ENCODE measurements around the gene CEBPB. TPM values are rescaled to one million over a fixed set of nuclear protein-coding genes. Genes with fewer than 3 reads are reported as not detected.

The CEBPB gene
- total and polyA plus RNA-seq, 11 donors = 14.7 to 122 (median 53.7) TPM

DNA sequence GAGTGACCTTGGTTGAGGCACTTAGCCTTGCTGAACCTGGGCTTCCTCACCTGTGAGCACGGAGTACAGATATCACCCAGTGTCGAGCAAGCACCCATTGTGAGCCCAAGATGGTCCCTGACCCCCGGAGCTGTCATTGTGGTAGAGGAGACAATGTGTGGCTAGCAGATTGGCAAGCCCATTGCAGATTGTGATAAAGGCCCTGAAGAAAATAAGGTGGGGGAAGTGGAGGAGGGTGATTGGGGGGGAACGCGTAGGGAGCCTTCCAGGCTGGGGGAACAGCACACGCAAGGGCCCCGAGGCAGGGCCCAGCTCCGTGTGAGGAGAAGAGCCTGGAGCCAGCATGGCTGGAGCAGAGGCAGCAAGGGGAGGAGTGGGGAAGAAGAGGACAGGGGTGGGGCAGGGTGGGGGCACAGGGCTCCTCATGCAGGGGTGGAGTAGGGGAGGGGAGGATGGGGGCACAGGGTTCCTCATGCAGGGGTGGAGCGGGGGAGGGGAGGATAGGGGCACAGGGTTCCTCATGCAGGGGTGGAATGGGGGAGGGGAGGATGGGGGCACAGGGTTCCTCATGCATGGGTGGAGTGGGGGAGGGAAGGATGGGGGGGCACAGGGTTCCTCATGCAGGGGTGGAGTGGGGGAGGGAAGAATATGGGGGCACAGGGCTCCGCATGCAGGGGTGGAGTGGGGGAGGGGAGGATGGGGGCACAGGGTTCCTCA lies 7.0 kb downstream of the CEBPB start:
- Histone ChIP-seq H3K36me3 (peaks cover 0 to 25% (median 0%) of the 10 kb centered on the region in 9 donors), H3K4me3 (no peak overlapping the region), H3K27me3 (no peaks in the 10 kb centered on the region), H3K27ac (peak overlapping the region in 1 of 12 donors; percentile 20), H3K9me3 (peaks cover 0 to 6% (median 0%) of the 10 kb centered on the region in 12 donors), H3K4me1 (peaks cover 0 to 36% (median 19%) of the 10 kb centered on the region in 12 donors)
- no peak for TF ChIP-seq POLR2A (IDR thresholded peaks at IDR 0.05)
- TF ChIP-seq, protein P1, sequence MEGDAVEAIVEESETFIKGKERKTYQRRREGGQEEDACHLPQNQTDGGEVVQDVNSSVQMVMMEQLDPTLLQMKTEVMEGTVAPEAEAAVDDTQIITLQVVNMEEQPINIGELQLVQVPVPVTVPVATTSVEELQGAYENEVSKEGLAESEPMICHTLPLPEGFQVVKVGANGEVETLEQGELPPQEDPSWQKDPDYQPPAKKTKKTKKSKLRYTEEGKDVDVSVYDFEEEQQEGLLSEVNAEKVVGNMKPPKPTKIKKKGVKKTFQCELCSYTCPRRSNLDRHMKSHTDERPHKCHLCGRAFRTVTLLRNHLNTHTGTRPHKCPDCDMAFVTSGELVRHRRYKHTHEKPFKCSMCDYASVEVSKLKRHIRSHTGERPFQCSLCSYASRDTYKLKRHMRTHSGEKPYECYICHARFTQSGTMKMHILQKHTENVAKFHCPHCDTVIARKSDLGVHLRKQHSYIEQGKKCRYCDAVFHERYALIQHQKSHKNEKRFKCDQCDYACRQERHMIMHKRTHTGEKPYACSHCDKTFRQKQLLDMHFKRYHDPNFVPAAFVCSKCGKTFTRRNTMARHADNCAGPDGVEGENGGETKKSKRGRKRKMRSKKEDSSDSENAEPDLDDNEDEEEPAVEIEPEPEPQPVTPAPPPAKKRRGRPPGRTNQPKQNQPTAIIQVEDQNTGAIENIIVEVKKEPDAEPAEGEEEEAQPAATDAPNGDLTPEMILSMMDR (IDR thresholded peaks at IDR 0.05) = no peak
- ATAC-seq (no peak), DNase-seq (no peak)
- WGBS, 4 donors = 82 to 86% (median 85%) methylated on average over 9 to 10 of the region's 10 CpGs
- intact Hi-C loops (cut with DNase I) = loop anchor here in 4 of 10 donors (10.0 kb wide), 4 partner anchors 77 to 187 kb away; no protein-coding TSS in a partner anchor

DNA sequence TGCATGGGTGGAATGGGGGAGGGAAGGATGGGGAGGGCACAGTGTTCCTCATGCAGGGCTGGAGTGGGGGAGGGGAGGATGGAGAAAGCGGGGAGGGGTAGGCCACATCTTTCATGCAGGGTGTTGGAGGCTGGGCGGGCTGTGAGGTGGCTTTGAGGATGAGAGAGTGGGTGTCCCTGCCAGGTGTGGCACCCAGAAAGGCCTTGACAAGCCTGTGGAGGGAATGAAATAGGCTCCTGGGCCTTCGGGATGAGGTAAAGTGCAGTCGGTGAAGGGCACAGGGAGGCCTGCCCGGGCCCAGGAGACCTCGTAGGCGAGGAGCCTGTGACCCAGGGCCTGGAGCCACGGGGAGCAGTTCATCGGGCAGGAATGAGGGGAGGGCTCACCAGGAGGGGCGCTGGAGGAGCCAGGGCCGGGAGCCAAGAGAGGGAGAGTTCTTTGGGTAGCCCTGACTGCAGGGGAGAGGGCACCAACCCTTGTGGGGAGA lies 7.6 kb downstream of the CEBPB start:
- Histone ChIP-seq H3K36me3 (peaks cover 0 to 19% (median 0%) of the 10 kb centered on the region in 9 donors), H3K27ac (no peak overlapping the region), H3K4me3 (no peak overlapping the region), H3K27me3 (no peaks in the 10 kb centered on the region), H3K9me3 (peaks cover 0 to 10% (median under 1%) of the 10 kb centered on the region in 12 donors), H3K4me1 (peaks cover 0 to 30% (median 16%) of the 10 kb centered on the region in 12 donors)
- no peak for TF ChIP-seq POLR2A (IDR thresholded peaks at IDR 0.05)
- TF ChIP-seq, protein P1 (IDR thresholded peaks at IDR 0.05) = no peak
- peak in 1 of 5 donors; percentile 38 for DNase-seq
- intact Hi-C loops (cut with DNase I) = loop anchor here in 4 of 10 donors (10.0 kb wide), 4 partner anchors 77 to 187 kb away; no protein-coding TSS in a partner anchor
- no peak for ATAC-seq
- 56 to 69% (median 62%) methylated on average over 9 to 11 of the region's 11 CpGs for WGBS, 4 donors

DNA sequence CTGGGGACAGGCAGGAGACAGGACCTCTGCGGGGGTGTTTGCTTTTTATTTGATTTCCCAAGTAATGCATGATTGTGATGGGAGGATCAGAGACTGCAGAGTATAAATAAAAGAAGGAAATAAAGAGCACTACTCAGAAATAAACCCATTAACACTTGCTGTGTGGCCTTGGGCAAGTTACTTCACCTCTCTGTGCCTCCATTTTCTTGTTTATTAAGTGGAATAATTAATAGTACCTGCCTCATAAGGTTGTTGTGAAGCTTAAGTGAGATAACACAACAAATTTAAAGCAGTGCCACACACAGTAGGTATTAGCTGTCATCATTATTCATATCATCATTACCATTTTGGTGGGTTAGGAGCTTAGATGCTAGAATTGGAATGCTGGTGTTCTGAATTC lies 8.1 kb downstream of the CEBPB start:
- intact Hi-C loops (cut with DNase I) = loop anchor here in 4 of 10 donors (10.0 kb wide), 4 partner anchors 76 to 186 kb away; no protein-coding TSS in a partner anchor

More for the DNA sequence above, 8.1 kb downstream of the CEBPB start:
- Histone ChIP-seq H3K27me3 (no peaks in the 10 kb centered on the region), H3K9me3 (peaks cover 0 to 15% (median 3%) of the 10 kb centered on the region in 12 donors), H3K4me1 (peaks cover 0 to 27% (median 11%) of the 10 kb centered on the region in 12 donors), H3K27ac (no peak overlapping the region), H3K4me3 (no peak overlapping the region), H3K36me3 (peaks cover 0 to 14% (median 0%) of the 10 kb centered on the region in 9 donors)
- DNase-seq (no peak), ATAC-seq (no peak)
- 86 to 97% (median 94%) methylated on average over 1 of the region's 1 CpG for WGBS, 4 donors
- TF ChIP-seq POLR2A (IDR thresholded peaks at IDR 0.05) = no peak
- TF ChIP-seq, protein P1 (IDR thresholded peaks at IDR 0.05) = no peak

All from heart left ventricle (tissue), 16 donors.